HCT116 (cell line): ENCODE results near the gene KRTAP10-8. TPM values are rescaled to one million over a fixed set of nuclear protein-coding genes. Genes with fewer than 3 reads are reported as not detected.

Source experiments
- ATAC-seq: fragments of 200-7000 bp; cut with Tn5 transposase; 2 replicates; pipeline ENCODE4 v1.9.1; 2020; ENCODE audit warnings: mild to moderate bottlenecking, moderate library complexity
- BruUV-seq: library from RNA; stranded (reverse); fragments of 400-500 nt; replicated peaks from 2 replicates; lab custom pipeline; 2021; lab: Mats Ljungman, UMichigan
- CTCF ChIA-PET: fragments of 300-600 bp; sonication (Branson Sonifier 250); formaldehyde crosslinking; loops from one replicate; lab custom pipeline; 2021; ENCODE audit warnings: antibody characterized with exemption; lab: Charles Lee
- POLR2A ChIA-PET: fragments of 300-600, 350-600 bp; sonication (Branson Sonifier 250); formaldehyde crosslinking; loops from one replicate; lab custom pipeline; 2021; ENCODE audit warnings: antibody characterized with exemption; lab: Charles Lee
- RAD21 ChIA-PET, 2 experiments: fragments of 300-600 bp; sonication (Branson Sonifier 250); formaldehyde crosslinking; loops; one replicate each; lab custom pipeline; 2023; ENCODE audit warnings: low total read pairs in 2 of 2; ENCODE audit not compliant: uncharacterized antibody in 2 of 2, unreplicated experiment in 2 of 2, low non-redundant PET in 1 of 2; lab: Charles Lee
- DNase-seq: peaks from one replicate; pipeline ENCODE4 v3.0.0-alpha.2; 2010; ENCODE audit warnings: low read depth, low spot score
- H2AFZ ChIP-seq: fragments of 200-600 bp; shearing (Covaris generic), sonication (generic); 2 replicates; pipeline ENCODE4 v1.6.1; 2017; ENCODE audit warnings: low read depth, mixed run types, mixed read lengths, antibody characterized with exemption, low read length; ENCODE audit not compliant: poor library complexity, severe bottlenecking
- H3K27ac ChIP-seq: 2 replicates; pipeline ENCODE4 v1.5.1; 2012; ENCODE audit warnings: low read depth, low read length
- H3K27me3 ChIP-seq: fragments of 200-600 bp; sonication (generic); 2 replicates; pipeline ENCODE4 v1.6.1; 2016; ENCODE audit warnings: mixed run types, low read length, mixed read lengths; ENCODE audit not compliant: insufficient read depth
- H3K36me3 ChIP-seq, 2 experiments: fragments of 200-500 bp in 1 of 2; fragments of 200-600 bp in 1 of 2; sonication (Bioruptor generic) in 1 of 2; sonication (generic) in 1 of 2; 2 replicates each; pipeline versions ENCODE4 v1.5.1 to v1.6.1; 2014 to 2016; ENCODE audit warnings: low read length in 2 of 2, inconsistent platforms in 1 of 2, mixed read lengths in 1 of 2, mixed run types in 1 of 2; ENCODE audit not compliant: insufficient read depth in 2 of 2, control insufficient read depth in 1 of 2
- H3K4me1 ChIP-seq, 2 experiments: fragments of 200-600 bp in 1 of 2; sonication (generic) in 1 of 2; 2 replicates each; pipeline versions ENCODE4 v1.5.1 to v1.6.1; 2012 to 2017; ENCODE audit warnings: low read length in 2 of 2, inconsistent platforms in 1 of 2, mild to moderate bottlenecking in 1 of 2, mixed read lengths in 1 of 2, mixed run types in 1 of 2, moderate library complexity in 1 of 2; ENCODE audit not compliant: insufficient read depth in 2 of 2, control insufficient read depth in 1 of 2
- H3K4me2 ChIP-seq: fragments of 200-600 bp; sonication (generic); 2 replicates; pipeline ENCODE4 v1.6.1; 2017; ENCODE audit warnings: mixed run types, low read length, mixed read lengths
- H3K4me3 ChIP-seq, 2 experiments: fragments of 200-600 bp in 1 of 2; sonication (generic) in 1 of 2; replicated peaks in 1 of 2; 2 replicates each; pipeline ENCODE4 v1.5.1; 2011 to 2016; ENCODE audit warnings: low read length in 2 of 2, control low read depth in 1 of 2, low read depth in 1 of 2, mild to moderate bottlenecking in 1 of 2, mixed read lengths in 1 of 2, mixed run types in 1 of 2
- H3K79me2 ChIP-seq: fragments of 200-600 bp; sonication (generic); 2 replicates; pipeline ENCODE4 v1.6.1; 2017; ENCODE audit warnings: mild to moderate bottlenecking, mixed run types, low read length, moderate library complexity, mixed read lengths; ENCODE audit not compliant: insufficient read depth
- H3K9ac ChIP-seq: fragments of 200-600 bp; sonication (generic); 2 replicates; pipeline ENCODE4 v1.6.1; 2016; ENCODE audit warnings: low read length, mixed read lengths
- H3K9me2 ChIP-seq: fragments of 200-600 bp; sonication (generic), shearing (Covaris generic); 2 replicates; pipeline ENCODE4 v1.6.1; 2017; ENCODE audit warnings: mixed run types, mild to moderate bottlenecking, moderate library complexity; ENCODE audit not compliant: insufficient read depth
- H3K9me3 ChIP-seq, 2 experiments: fragments of 200-500 bp in 1 of 2; fragments of 200-600 bp in 1 of 2; sonication (Bioruptor generic) in 1 of 2; sonication (generic) in 1 of 2; 2 replicates each; pipeline ENCODE4 v1.6.1; 2014 to 2017; ENCODE audit warnings: low read length in 2 of 2, mixed read lengths in 2 of 2, inconsistent platforms in 1 of 2, low read depth in 1 of 2, mild to moderate bottlenecking in 1 of 2, mixed run types in 1 of 2, moderate library complexity in 1 of 2; ENCODE audit not compliant: control insufficient read depth in 1 of 2, insufficient read depth in 1 of 2
- H4K20me1 ChIP-seq: fragments of 200-600 bp; sonication (generic), shearing (Covaris generic); 2 replicates; pipeline ENCODE4 v1.6.1; 2017; ENCODE audit warnings: mixed run types, mild to moderate bottlenecking, moderate library complexity; ENCODE audit not compliant: insufficient read depth
- ATF3 ChIP-seq: IDR thresholded peaks from 2 replicates; pipeline ENCODE4 v1.6.1; 2012
- CBX3 ChIP-seq: IDR thresholded peaks from 2 replicates; pipeline ENCODE4 v1.6.1; 2012; ENCODE audit warnings: low read depth
- CEBPB ChIP-seq: IDR thresholded peaks from 2 replicates; pipeline ENCODE4 v1.6.1; 2012; ENCODE audit warnings: low read depth
- CTCF ChIP-seq, 3 experiments: fragments of 200-600 bp in 1 of 3; sonication (generic) in 1 of 3; IDR thresholded peaks in 2 of 3; conservative IDR thresholded peaks in 1 of 3; 2 replicates each; pipeline ENCODE4 v1.5.1; 2012 to 2017; ENCODE audit warnings: low read depth in 2 of 3, low read length in 2 of 3, antibody characterized with exemption in 1 of 3, borderline replicate concordance in 1 of 3, control low read depth in 1 of 3, mild to moderate bottlenecking in 1 of 3, mixed read lengths in 1 of 3, mixed run types in 1 of 3, moderate library complexity in 1 of 3; ENCODE audit not compliant: insufficient read depth in 1 of 3
- EZH2 ChIP-seq: fragments of 200-600 bp; sonication (generic); IDR thresholded peaks from 2 replicates; pipeline ENCODE4 v1.6.1; 2017; ENCODE audit warnings: antibody characterized with exemption, mixed run types
- EZH2phosphoT487 ChIP-seq: fragments of 200-600 bp; IDR thresholded peaks from 2 replicates; pipeline ENCODE4 v1.6.1; 2018; ENCODE audit warnings: antibody characterized with exemption, borderline replicate concordance
- MAX ChIP-seq: IDR thresholded peaks from 2 replicates; pipeline ENCODE4 v1.6.1; 2012
- RAD21 ChIP-seq: IDR thresholded peaks from 2 replicates; pipeline ENCODE4 v1.6.1; 2012; ENCODE audit warnings: low read depth, mild to moderate bottlenecking
- REST ChIP-seq: IDR thresholded peaks from 2 replicates; pipeline ENCODE4 v1.6.1; 2012; ENCODE audit warnings: low read depth
- SIN3A ChIP-seq: IDR thresholded peaks from 2 replicates; pipeline ENCODE4 v1.6.1; 2012; ENCODE audit warnings: low read depth
- SP1 ChIP-seq: IDR thresholded peaks from 2 replicates; pipeline ENCODE4 v1.6.1; 2012; ENCODE audit warnings: low read depth
- SRF ChIP-seq: IDR thresholded peaks from 2 replicates; pipeline ENCODE4 v1.6.1; 2012; ENCODE audit warnings: low read depth
- ZBTB33 ChIP-seq: IDR thresholded peaks from 2 replicates; pipeline ENCODE4 v1.6.1; 2011; ENCODE audit warnings: mild to moderate bottlenecking, low read length, moderate library complexity; ENCODE audit not compliant: insufficient replicate concordance; ENCODE audit errors: extremely low read depth
- ZFX ChIP-seq: fragments of 450-650 bp; IDR thresholded peaks from 2 replicates; pipeline ENCODE4 v1.6.1; 2017
- ZNF274 ChIP-seq: fragments of 200-500 bp; sonication (Bioruptor generic); IDR thresholded peaks from 2 replicates; pipeline ENCODE4 v1.6.1; 2014; ENCODE audit warnings: mild to moderate bottlenecking, low read depth, low read length, inconsistent platforms
- intact Hi-C: fragments of 100-400 bp; cut with micrococcal nuclease; formaldehyde crosslinking; loops from 2 replicates; pipeline ENCODE4 v1.10.0; 2022
- total RNA-seq: library from RNA; stranded (reverse); gene quantifications from one replicate; pipeline ENCODE4 v1.2.1, GENCODE V29; 2021; ENCODE audit not compliant: unreplicated experiment

Gene KRTAP10-8
- total RNA-seq, 1 experiment from 2014 or later: not detected

- no peak overlapping the region for H3K9ac ChIP-seq
- no peak overlapping the region for H2AFZ ChIP-seq
- TF ChIP-seq EZH2phosphoT487 (no peak), ZBTB33 (no peak), ZFX (no peak), SIN3A (no peak), CEBPB (no peak), RAD21 (no peak), MAX (no peak), EZH2 (no peak), ZNF274 (no peak), SRF (no peak), REST (no peak), CTCF (IDR thresholded peaks at IDR 0.05 in 2 of 3, conservative IDR thresholded peaks at IDR 0.05 in 1 of 3; ENCODE audit: borderline replicate concordance in 1 of 3, insufficient read depth in 1 of 3, low read depth in 2 of 3, low read length in 2 of 3) (no peak), SP1 (no peak), ATF3 (no peak), CBX3 (no peak)
- TF ChIP-seq, all 23 proteins: peak for 0
- intact Hi-C loops: no loop called here
- no peak overlapping the region for H3K27ac ChIP-seq
- no TSS peak for BruUV-seq
- H3K36me3 ChIP-seq: no peaks in the 10 kb centered on the region
- ChIA-PET RAD21 (no interaction called here), CTCF (no interaction called here), POLR2A (no interaction called here)
- DNase-seq: no peak
- H3K27me3 ChIP-seq: no peaks in the 10 kb centered on the region
- no peaks in the 10 kb centered on the region for H4K20me1 ChIP-seq
- peaks cover 9 to 10% of the 10 kb centered on the region in 2 experiments for H3K9me3 ChIP-seq
- H3K79me2 ChIP-seq: no peaks in the 10 kb centered on the region
- no peaks in the 10 kb centered on the region for H3K4me1 ChIP-seq
- ATAC-seq: no peak
- H3K9me2 ChIP-seq: no peaks in the 10 kb centered on the region
- no peak overlapping the region for H3K4me2 ChIP-seq
- H3K4me3 ChIP-seq: no peak overlapping the region
These were observed 4.7 kb downstream of the KRTAP10-8 start for GRCh38 chr21:44616591-44616926.
